ENCODE measurements around the gene YAP1.

- TF ChIP-seq CTCF (IDR thresholded peaks at IDR 0.05; ENCODE audit: poor library complexity) (no peak), EZH2 (IDR thresholded peaks at IDR 0.05; ENCODE audit: borderline replicate concordance) (no peak)
Measured at GRCh38 chr11:102186551-102187191, 76.4 kb downstream of the YAP1 start.
